Breast epithelium (tissue), 4 donors: ENCODE results near the gene SCAF4. TPM values are rescaled to one million over a fixed set of nuclear protein-coding genes. Genes with fewer than 3 reads are reported as not detected.

Source experiments
- DNase-seq, 2 donors: peaks; one replicate each; pipeline ENCODE4 v3.0.0-alpha.2; 2019; ENCODE audit warnings: low spot score in 2 of 2
- H3K27ac ChIP-seq, 2 donors: fragments of 200-600 bp; sonication (generic) in 1 of 2; one replicate each; pipeline ENCODE4 v1.5.1; 2016 to 2019; ENCODE audit warnings: mild to moderate bottlenecking in 1 of 2
- H3K27me3 ChIP-seq, 2 donors: fragments of 200-600 bp; sonication (generic) in 1 of 2; one replicate each; pipeline versions ENCODE4 v1.5.1 to v1.6.0; 2017 to 2019; ENCODE audit warnings: control low read depth in 1 of 2, mild to moderate bottlenecking in 1 of 2
- H3K36me3 ChIP-seq: fragments of 200-600 bp; one replicate; pipeline ENCODE4 v1.5.1; 2019
- H3K4me1 ChIP-seq, 2 donors: fragments of 200-600 bp; sonication (generic); one replicate each; pipeline ENCODE4 v1.5.1; 2016 to 2019; ENCODE audit warnings: control low read depth in 1 of 2
- H3K4me3 ChIP-seq, 3 donors: fragments of 200-600 bp; sonication (generic); 1 replicate in 2 of 3; 2 replicates in 1 of 3; pipeline ENCODE4 v1.5.1; 2016 to 2019; ENCODE audit warnings: mild to moderate bottlenecking in 3 of 3, moderate library complexity in 2 of 3
- H3K9me3 ChIP-seq, 2 donors: fragments of 200-600 bp; sonication (generic) in 1 of 2; one replicate each; pipeline ENCODE4 v1.5.1; 2016 to 2019; ENCODE audit warnings: control low read depth in 1 of 2
- CTCF ChIP-seq, 3 donors: fragments of 450-650 bp; IDR thresholded peaks; one replicate each; pipeline ENCODE4 v1.5.1; 2016 to 2017; ENCODE audit warnings: antibody characterized with exemption in 3 of 3, mild to moderate bottlenecking in 3 of 3, moderate library complexity in 3 of 3
- POLR2A ChIP-seq: fragments of 450-650 bp; IDR thresholded peaks from one replicate; pipeline ENCODE4 v1.6.1; 2016; ENCODE audit warnings: antibody characterized with exemption, mild to moderate bottlenecking, moderate library complexity
- POLR2AphosphoS5 ChIP-seq, 3 donors: sonication (generic); formaldehyde crosslinking; IDR thresholded peaks; one replicate each; pipeline ENCODE4 v1.6.1; 2017; ENCODE audit warnings: antibody characterized with exemption in 3 of 3
- intact Hi-C: fragments of 100-400 bp; cut with DNase I; formaldehyde crosslinking; loops from one replicate; pipeline ENCODE4 v1.15.1; 2023; ENCODE audit warnings: low total_unique reads
- total RNA-seq, 3 donors: library from RNA; depleted of rRNA; stranded (reverse); fragments of >200 nt; gene quantifications; one replicate each; pipeline ENCODE4 v1.1.0, GENCODE V29; 2016

SCAF4 gene
- total RNA-seq, 3 donors from 2014 or later, result 17.4 to 22.8 (median 18.4) TPM

GRCh38 chr21:31713115-31713514, 18.8 kb downstream of the SCAF4 start:
- Histone ChIP-seq H3K9me3 (no peaks in the 10 kb centered on the region), H3K4me3 (no peak overlapping the region), H3K27me3 (no peaks in the 10 kb centered on the region), H3K4me1 (no peaks in the 10 kb centered on the region), H3K27ac (no peak overlapping the region), H3K36me3 (no peaks in the 10 kb centered on the region)
- intact Hi-C loops, result no loop called here
- no peak for TF ChIP-seq POLR2A
- no peak for TF ChIP-seq CTCF (IDR thresholded peaks at IDR 0.05)
- TF ChIP-seq POLR2AphosphoS5 (IDR thresholded peaks at IDR 0.05), result no peak
- DNase-seq, result no peak

- Histone ChIP-seq H3K9me3 (no peaks in the 10 kb centered on the region), H3K27me3 (no peaks in the 10 kb centered on the region), H3K27ac (no peak overlapping the region), H3K4me3 (no peak overlapping the region), H3K4me1 (no peaks in the 10 kb centered on the region), H3K36me3 (no peaks in the 10 kb centered on the region)
- intact Hi-C loops, result no loop called here
- no peak for DNase-seq
- TF ChIP-seq CTCF (IDR thresholded peaks at IDR 0.05), result no peak
- TF ChIP-seq POLR2AphosphoS5 (IDR thresholded peaks at IDR 0.05), result no peak
- no peak for TF ChIP-seq POLR2A
Observed at GRCh38 chr21:31711745-31712285, 20.1 kb downstream of the SCAF4 start.

GRCh38 chr21:31711326-31711725, 20.6 kb downstream of the SCAF4 start:
- DNase-seq, result no peak
- intact Hi-C loops, result no loop called here
- no peaks in the 10 kb centered on the region for H3K4me1 ChIP-seq
- TF ChIP-seq POLR2AphosphoS5 (IDR thresholded peaks at IDR 0.05), result no peak
- TF ChIP-seq POLR2A, result no peak
- TF ChIP-seq CTCF (IDR thresholded peaks at IDR 0.05), result no peak
- H3K9me3 ChIP-seq, result no peaks in the 10 kb centered on the region
- H3K27ac ChIP-seq, result no peak overlapping the region
- no peaks in the 10 kb centered on the region for H3K27me3 ChIP-seq
- H3K36me3 ChIP-seq, result no peaks in the 10 kb centered on the region
- no peak overlapping the region for H3K4me3 ChIP-seq

- Histone ChIP-seq H3K9me3 (no peaks in the 10 kb centered on the region), H3K4me3 (no peak overlapping the region), H3K36me3 (no peaks in the 10 kb centered on the region), H3K4me1 (no peaks in the 10 kb centered on the region), H3K27me3 (no peaks in the 10 kb centered on the region), H3K27ac (no peak overlapping the region)
- intact Hi-C loops, result no loop called here
- TF ChIP-seq POLR2A, result no peak
- no peak for TF ChIP-seq POLR2AphosphoS5 (IDR thresholded peaks at IDR 0.05)
- TF ChIP-seq CTCF (IDR thresholded peaks at IDR 0.05), result no peak
- DNase-seq, result no peak
Observed at GRCh38 chr21:31710586-31710985, 21.3 kb downstream of the SCAF4 start.

- H3K4me1 ChIP-seq, result no peaks in the 10 kb centered on the region
- TF ChIP-seq CTCF (IDR thresholded peaks at IDR 0.05), result no peak
- no peak for TF ChIP-seq POLR2A
- TF ChIP-seq POLR2AphosphoS5 (IDR thresholded peaks at IDR 0.05), result no peak
- H3K4me3 ChIP-seq, result no peak overlapping the region
- DNase-seq, result no peak
- no peak overlapping the region for H3K27ac ChIP-seq
- intact Hi-C loops, result no loop called here
- no peaks in the 10 kb centered on the region for H3K27me3 ChIP-seq
- H3K9me3 ChIP-seq, result no peaks in the 10 kb centered on the region
- H3K36me3 ChIP-seq, result no peaks in the 10 kb centered on the region
Observed at GRCh38 chr21:31708541-31708940, 23.4 kb downstream of the SCAF4 start.
